ENCODE data around the gene MAGED4.
"Not testable (repeated sequence)": the region's sequence is repeated elsewhere in the genome, so short reads cannot be mapped to it uniquely, and the experiment has no call there.

Gene MAGED4

GRCh38 chrX:52184440-52185077, at the start of gene MAGED4:
Gene MAGED4, plus strand, starts transcription at chrX:52184888. Its CDS starts 1,035 bp downstream, at chrX:52185923.
- H3K27ac Mint-ChIP-seq; H3K4me1 Mint-ChIP-seq (ENCODE audit: low read depth): not testable (repeated sequence)

GRCh38 chrX:52138830-52139544, 45.7 kb upstream of the MAGED4 start:
- no peaks in the 10 kb centered on the region for H3K9me3 Mint-ChIP-seq
- H3K27me3 Mint-ChIP-seq (ENCODE audit: low read depth), result no peaks in the 10 kb centered on the region
- no peak overlapping the region for H3K27ac Mint-ChIP-seq
- H3K36me3 Mint-ChIP-seq (ENCODE audit: low read depth), result no peaks in the 10 kb centered on the region
- H3K4me1 Mint-ChIP-seq (ENCODE audit: low read depth), result no peaks in the 10 kb centered on the region
- no peak overlapping the region for H3K4me3 Mint-ChIP-seq

More at GRCh38 chrX:52184440-52185077, at the start of gene MAGED4:
- not testable (repeated sequence) for H3K36me3 Mint-ChIP-seq (ENCODE audit: low read depth); H3K4me3 Mint-ChIP-seq; H3K9me3 Mint-ChIP-seq; H3K27me3 Mint-ChIP-seq (ENCODE audit: low read depth)

- Mint-ChIP-seq H3K27me3 (ENCODE audit: low read depth) (no peaks in the 10 kb centered on the region), H3K27ac (no peak overlapping the region), H3K4me1 (ENCODE audit: low read depth) (no peaks in the 10 kb centered on the region), H3K4me3 (no peak overlapping the region), H3K9me3 (no peaks in the 10 kb centered on the region), H3K36me3 (ENCODE audit: low read depth) (no peaks in the 10 kb centered on the region)
Observed at GRCh38 chrX:52139545-52139895, 45.2 kb upstream of the MAGED4 start.

- Mint-ChIP-seq H3K27ac (no peak overlapping the region), H3K9me3 (no peaks in the 10 kb centered on the region), H3K4me3 (no peak overlapping the region), H3K27me3 (ENCODE audit: low read depth) (no peaks in the 10 kb centered on the region), H3K36me3 (ENCODE audit: low read depth) (no peaks in the 10 kb centered on the region), H3K4me1 (ENCODE audit: low read depth) (no peaks in the 10 kb centered on the region)
Observed at GRCh38 chrX:52140020-52140419, 44.7 kb upstream of the MAGED4 start.

- not testable (repeated sequence) for H3K4me3 Mint-ChIP-seq
Observed at GRCh38 chrX:52150667-52151066, 34.0 kb upstream of the MAGED4 start.

GRCh38 chrX:52160140-52160539, 24.5 kb upstream of the MAGED4 start:
- H3K36me3 Mint-ChIP-seq (ENCODE audit: low read depth); H3K9me3 Mint-ChIP-seq; H3K4me1 Mint-ChIP-seq (ENCODE audit: low read depth); H3K27me3 Mint-ChIP-seq (ENCODE audit: low read depth); H3K27ac Mint-ChIP-seq; H3K4me3 Mint-ChIP-seq: not testable (repeated sequence)

More at GRCh38 chrX:52150667-52151066, 34.0 kb upstream of the MAGED4 start:
- not testable (repeated sequence) for H3K36me3 Mint-ChIP-seq (ENCODE audit: low read depth); H3K27ac Mint-ChIP-seq; H3K9me3 Mint-ChIP-seq; H3K27me3 Mint-ChIP-seq (ENCODE audit: low read depth); H3K4me1 Mint-ChIP-seq (ENCODE audit: low read depth)

GRCh38 chrX:52166840-52167239, 17.8 kb upstream of the MAGED4 start:
- Mint-ChIP-seq H3K4me3 (no peak overlapping the region), H3K27me3 (ENCODE audit: low read depth) (no peaks in the 10 kb centered on the region), H3K36me3 (ENCODE audit: low read depth) (no peaks in the 10 kb centered on the region), H3K9me3 (no peaks in the 10 kb centered on the region), H3K4me1 (ENCODE audit: low read depth) (no peaks in the 10 kb centered on the region), H3K27ac (no peak overlapping the region)

GRCh38 chrX:52171055-52171454, 13.6 kb upstream of the MAGED4 start:
- not testable (repeated sequence) for H3K4me1 Mint-ChIP-seq (ENCODE audit: low read depth); H3K4me3 Mint-ChIP-seq; H3K27me3 Mint-ChIP-seq (ENCODE audit: low read depth); H3K9me3 Mint-ChIP-seq; H3K36me3 Mint-ChIP-seq (ENCODE audit: low read depth); H3K27ac Mint-ChIP-seq

GRCh38 chrX:52185078-52185453, 378 bp downstream of the MAGED4 start:
- not testable (repeated sequence) for H3K27ac Mint-ChIP-seq; H3K9me3 Mint-ChIP-seq; H3K4me1 Mint-ChIP-seq (ENCODE audit: low read depth); H3K4me3 Mint-ChIP-seq; H3K36me3 Mint-ChIP-seq (ENCODE audit: low read depth); H3K27me3 Mint-ChIP-seq (ENCODE audit: low read depth)

GRCh38 chrX:52211405-52211804, 26.7 kb downstream of the MAGED4 start:
- not testable (repeated sequence) for H3K4me3 Mint-ChIP-seq; H3K36me3 Mint-ChIP-seq (ENCODE audit: low read depth); H3K9me3 Mint-ChIP-seq; H3K27ac Mint-ChIP-seq; H3K4me1 Mint-ChIP-seq (ENCODE audit: low read depth); H3K27me3 Mint-ChIP-seq (ENCODE audit: low read depth)

- Mint-ChIP-seq H3K36me3 (ENCODE audit: low read depth) (no peaks in the 10 kb centered on the region), H3K27me3 (ENCODE audit: low read depth) (no peaks in the 10 kb centered on the region), H3K9me3 (no peaks in the 10 kb centered on the region), H3K27ac (no peak overlapping the region), H3K4me3 (no peak overlapping the region), H3K4me1 (ENCODE audit: low read depth) (no peaks in the 10 kb centered on the region)
Observed at GRCh38 chrX:52213276-52213675, 28.6 kb downstream of the MAGED4 start.

GRCh38 chrX:52216541-52216940, 31.9 kb downstream of the MAGED4 start:
- no peaks in the 10 kb centered on the region for H3K9me3 Mint-ChIP-seq
- no peaks in the 10 kb centered on the region for H3K36me3 Mint-ChIP-seq (ENCODE audit: low read depth)
- H3K27ac Mint-ChIP-seq, result no peak overlapping the region
- H3K4me1 Mint-ChIP-seq (ENCODE audit: low read depth), result no peaks in the 10 kb centered on the region
- H3K4me3 Mint-ChIP-seq, result no peak overlapping the region
- no peaks in the 10 kb centered on the region for H3K27me3 Mint-ChIP-seq (ENCODE audit: low read depth)

- Mint-ChIP-seq H3K4me1 (ENCODE audit: low read depth) (no peaks in the 10 kb centered on the region), H3K27me3 (ENCODE audit: low read depth) (no peaks in the 10 kb centered on the region), H3K36me3 (ENCODE audit: low read depth) (no peaks in the 10 kb centered on the region), H3K9me3 (no peaks in the 10 kb centered on the region), H3K27ac (no peak overlapping the region), H3K4me3 (no peak overlapping the region)
Observed at GRCh38 chrX:52217494-52218160, 32.9 kb downstream of the MAGED4 start.

GRCh38 chrX:52220936-52221335, 36.2 kb downstream of the MAGED4 start:
- Mint-ChIP-seq H3K36me3 (ENCODE audit: low read depth) (no peaks in the 10 kb centered on the region), H3K9me3 (no peaks in the 10 kb centered on the region), H3K27ac (no peak overlapping the region), H3K4me1 (ENCODE audit: low read depth) (no peaks in the 10 kb centered on the region), H3K27me3 (ENCODE audit: low read depth) (no peaks in the 10 kb centered on the region), H3K4me3 (no peak overlapping the region)
